Measurements from ENCODE around the gene PTPRT.

GRCh38 chr20:42735539-42735938 lies 454.2 kb downstream of the PTPRT start:
- TF ChIP-seq SALL2 (tag by site-specific recombination; IDR thresholded peaks at IDR 0.05; ENCODE audit: borderline replicate concordance) (no peak), ZNF23 (tag by site-specific recombination; IDR thresholded peaks at IDR 0.05; ENCODE audit: borderline replicate concordance) (no peak), YY1 (tag by site-specific recombination; IDR thresholded peaks at IDR 0.05) (no peak), ZNF214 (tag by site-specific recombination; IDR thresholded peaks at IDR 0.05; ENCODE audit: borderline replicate concordance) (no peak), ZFP37 (tag by site-specific recombination; IDR thresholded peaks at IDR 0.05) (no peak), ZNF600 (tag by site-specific recombination; IDR thresholded peaks at IDR 0.05) (no peak)
